WTC11 (cell line): ENCODE data around the gene FNIP2. TPM values are rescaled to one million over a fixed set of nuclear protein-coding genes. Genes with fewer than 3 reads are reported as not detected.

Source experiments
- ATAC-seq: fragments of 200-7000 bp; cut with Tn5 transposase; 2 replicates; pipeline ENCODE4 v1.10.0; 2021; ENCODE audit warnings: mild to moderate bottlenecking, moderate library complexity
- CTCF ChIA-PET: fragments of 300-600 bp; sonication (Branson Sonifier 250); formaldehyde crosslinking; loops from one replicate; lab custom pipeline; 2021; ENCODE audit warnings: antibody characterized with exemption; lab: Charles Lee
- POLR2A ChIA-PET: fragments of 350-600 bp; sonication (Branson Sonifier 250); formaldehyde crosslinking; loops from one replicate; lab custom pipeline; 2021; ENCODE audit warnings: antibody characterized with exemption; lab: Charles Lee
- DNase-seq: peaks from one replicate; pipeline ENCODE4 v3.0.0; 2021; ENCODE audit warnings: low spot score
- H3K27ac Mint-ChIP-seq: 2 replicates; pipeline ENCODE4 v1.8.0; 2021; ENCODE audit warnings: mixed read lengths
- H3K27me3 Mint-ChIP-seq: 2 replicates; pipeline ENCODE4 v1.8.0; 2021; ENCODE audit warnings: low read depth, mild to moderate bottlenecking, moderate library complexity, mixed read lengths
- H3K36me3 Mint-ChIP-seq: 2 replicates; pipeline ENCODE4 v1.8.0; 2021; ENCODE audit warnings: mixed read lengths
- H3K4me1 Mint-ChIP-seq: 2 replicates; pipeline ENCODE4 v1.8.0; 2022; ENCODE audit warnings: mixed read lengths
- H3K4me3 Mint-ChIP-seq: 2 replicates; pipeline ENCODE4 v1.8.0; 2021; ENCODE audit warnings: mild to moderate bottlenecking, moderate library complexity, mixed read lengths
- H3K9me3 Mint-ChIP-seq: 2 replicates; pipeline ENCODE4 v1.8.0; 2021; ENCODE audit warnings: mixed read lengths
- AFF4 ChIP-seq: sonication (generic); formaldehyde crosslinking; IDR thresholded peaks from 2 replicates; pipeline ENCODE4 v1.8.1; 2023; ENCODE audit warnings: mild to moderate bottlenecking, missing genetic modification reagents, borderline replicate concordance
- CBFB ChIP-seq: sonication (generic); formaldehyde crosslinking; IDR thresholded peaks from 2 replicates; pipeline ENCODE4 v1.8.1; 2022; ENCODE audit warnings: mild to moderate bottlenecking, low read depth, missing genetic modification reagents
- CREB1 ChIP-seq: sonication (generic); formaldehyde crosslinking; IDR thresholded peaks from 2 replicates; pipeline ENCODE4 v1.8.0; 2023; ENCODE audit warnings: mild to moderate bottlenecking, missing genetic modification reagents
- FOXP4 ChIP-seq: sonication (generic); formaldehyde crosslinking; IDR thresholded peaks from 2 replicates; pipeline ENCODE4 v1.8.0; 2022; ENCODE audit warnings: mild to moderate bottlenecking, missing genetic modification reagents
- GRHL2 ChIP-seq: fragments of 250-450 bp; sonication (Bioruptor Pico); IDR thresholded peaks from 2 replicates; pipeline ENCODE4 v1.8.0; 2022; ENCODE audit warnings: mild to moderate bottlenecking, moderate library complexity; ENCODE audit not compliant: insufficient replicate concordance, severe bottlenecking
- OVOL2 ChIP-seq: fragments of 250-450 bp; sonication (Bioruptor Pico); IDR thresholded peaks from 2 replicates; pipeline ENCODE4 v1.9.0; 2021; ENCODE audit warnings: mild to moderate bottlenecking, borderline replicate concordance
- PRDM15 ChIP-seq: sonication (generic); formaldehyde crosslinking; IDR thresholded peaks from 2 replicates; pipeline ENCODE4 v1.8.0; 2022; ENCODE audit warnings: missing genetic modification reagents
- RORB ChIP-seq: fragments of 250-450 bp; sonication (Bioruptor Pico); IDR thresholded peaks from 2 replicates; pipeline ENCODE4 v1.9.0; 2021; ENCODE audit warnings: mild to moderate bottlenecking
- SMAD4 ChIP-seq: sonication (generic); formaldehyde crosslinking; IDR thresholded peaks from 2 replicates; pipeline ENCODE4 v1.8.0; 2022; ENCODE audit warnings: mild to moderate bottlenecking, missing genetic modification reagents
- TEAD1 ChIP-seq: sonication (generic); formaldehyde crosslinking; IDR thresholded peaks from 2 replicates; pipeline ENCODE4 v1.8.0; 2022; ENCODE audit warnings: mild to moderate bottlenecking, missing genetic modification reagents
- TEAD4 ChIP-seq: sonication (generic); formaldehyde crosslinking; IDR thresholded peaks from 2 replicates; pipeline ENCODE4 v1.8.0; 2022; ENCODE audit warnings: mild to moderate bottlenecking, missing genetic modification reagents
- ZNF121 ChIP-seq: sonication (generic); formaldehyde crosslinking; IDR thresholded peaks from 2 replicates; pipeline ENCODE4 v1.8.0; 2023; ENCODE audit warnings: missing genetic modification reagents
- ZNF138 ChIP-seq: sonication (generic); formaldehyde crosslinking; conservative IDR thresholded peaks from 2 replicates; pipeline ENCODE4 v1.8.1; 2022; ENCODE audit warnings: mild to moderate bottlenecking, moderate library complexity, missing genetic modification reagents
- ZNF263 ChIP-seq: sonication (generic); formaldehyde crosslinking; IDR thresholded peaks from 2 replicates; pipeline ENCODE4 v1.8.1; 2022; ENCODE audit warnings: low read depth, mild to moderate bottlenecking, moderate library complexity, missing genetic modification reagents
- ZNF396 ChIP-seq: fragments of 250-450 bp; sonication (Bioruptor Pico); IDR thresholded peaks from 2 replicates; pipeline ENCODE4 v1.8.0; 2021; ENCODE audit warnings: mild to moderate bottlenecking, moderate library complexity, borderline replicate concordance
- ZNF532 ChIP-seq: fragments of 250-450 bp; sonication (Bioruptor Pico); IDR thresholded peaks from 2 replicates; pipeline ENCODE4 v1.9.0; 2021; ENCODE audit warnings: mild to moderate bottlenecking, borderline replicate concordance
- ZNF671 ChIP-seq: fragments of 250-450 bp; sonication (Bioruptor Pico); IDR thresholded peaks from 2 replicates; pipeline ENCODE4 v1.8.0; 2021; ENCODE audit warnings: mild to moderate bottlenecking
- total RNA-seq: library from RNA; stranded (reverse); gene quantifications from 3 replicates; pipeline ENCODE4 v1.2.3, GENCODE V29; 2021
- TF ChIP-seq, protein P1 (sequence below): fragments of 250-450 bp; sonication (Bioruptor Pico); IDR thresholded peaks from 2 replicates; pipeline ENCODE4 v2.1.2; 2022; ENCODE audit warnings: mild to moderate bottlenecking, moderate library complexity
- TF ChIP-seq, protein P2 (sequence below): sonication (generic); formaldehyde crosslinking; IDR thresholded peaks from 2 replicates; pipeline ENCODE4 v1.8.0; 2023; ENCODE audit warnings: missing genetic modification reagents

Gene FNIP2
- total RNA-seq, 1 experiment from 2014 or later: 8.6 TPM

DNA sequence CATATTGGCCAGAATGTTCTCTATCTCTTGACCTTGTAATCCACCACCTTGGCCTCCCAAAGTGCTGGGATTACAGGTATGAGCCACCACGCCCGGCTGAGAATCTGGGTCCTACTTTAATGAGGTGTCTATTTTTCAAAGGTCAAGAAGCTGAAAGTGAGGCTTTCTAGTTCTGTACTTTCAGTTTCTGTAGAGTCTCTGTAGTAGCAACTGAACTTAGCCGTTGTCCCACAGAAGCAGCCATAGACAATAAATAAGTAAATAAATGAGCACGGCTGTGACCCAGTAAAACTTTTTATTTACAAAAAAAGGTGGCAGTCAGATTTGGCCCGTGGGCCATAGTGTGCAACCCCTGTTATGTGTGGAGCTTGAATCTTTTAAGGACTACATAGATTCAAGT lies 92.0 kb downstream of the FNIP2 start:
- Mint-ChIP-seq H3K4me3 (no peak overlapping the region), H3K27ac (no peak overlapping the region), H3K27me3 (no peaks in the 10 kb centered on the region), H3K36me3 (no peaks in the 10 kb centered on the region; the same call in none of the 2 replicates), H3K9me3 (no peaks in the 10 kb centered on the region), H3K4me1 (no peaks in the 10 kb centered on the region)
- ChIA-PET POLR2A (no interaction called here), CTCF (interaction anchor here (1.1 to 1.6 kb wide), 2 partner anchors 9 to 162 kb away, joined by 3 to 5 read pairs; no protein-coding TSS in a partner anchor)
- DNase-seq: no peak
- ATAC-seq: no peak
- TF ChIP-seq, protein P1, sequence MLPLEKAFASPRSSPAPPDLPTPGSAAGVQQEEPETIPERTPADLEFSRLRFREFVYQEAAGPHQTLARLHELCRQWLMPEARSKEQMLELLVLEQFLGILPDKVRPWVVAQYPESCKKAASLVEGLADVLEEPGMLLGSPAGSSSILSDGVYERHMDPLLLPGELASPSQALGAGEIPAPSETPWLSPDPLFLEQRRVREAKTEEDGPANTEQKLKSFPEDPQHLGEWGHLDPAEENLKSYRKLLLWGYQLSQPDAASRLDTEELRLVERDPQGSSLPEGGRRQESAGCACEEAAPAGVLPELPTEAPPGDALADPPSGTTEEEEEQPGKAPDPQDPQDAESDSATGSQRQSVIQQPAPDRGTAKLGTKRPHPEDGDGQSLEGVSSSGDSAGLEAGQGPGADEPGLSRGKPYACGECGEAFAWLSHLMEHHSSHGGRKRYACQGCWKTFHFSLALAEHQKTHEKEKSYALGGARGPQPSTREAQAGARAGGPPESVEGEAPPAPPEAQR (CRISPR knock-in tag): no peak
- no peak for TF ChIP-seq ZNF121 (CRISPR knock-in tag)
- no peak for TF ChIP-seq TEAD4 (CRISPR knock-in tag)
- no peak for TF ChIP-seq ZNF532 (CRISPR knock-in tag)
- no peak for TF ChIP-seq RORB (CRISPR knock-in tag)
- no peak for TF ChIP-seq ZNF671 (CRISPR knock-in tag)
- TF ChIP-seq FOXP4: no peak
- TF ChIP-seq SMAD4 (CRISPR knock-in tag): no peak
- no peak for TF ChIP-seq ZNF263
- TF ChIP-seq CBFB: no peak
- TF ChIP-seq PRDM15 (CRISPR knock-in tag): no peak
- TF ChIP-seq CREB1 (CRISPR knock-in tag): no peak
- TF ChIP-seq ZNF396 (CRISPR knock-in tag): no peak
- TF ChIP-seq GRHL2 (CRISPR knock-in tag): no peak
- TF ChIP-seq TEAD1 (CRISPR knock-in tag): no peak
- no peak for TF ChIP-seq ZNF138 (CRISPR knock-in tag)
- TF ChIP-seq, protein P2, sequence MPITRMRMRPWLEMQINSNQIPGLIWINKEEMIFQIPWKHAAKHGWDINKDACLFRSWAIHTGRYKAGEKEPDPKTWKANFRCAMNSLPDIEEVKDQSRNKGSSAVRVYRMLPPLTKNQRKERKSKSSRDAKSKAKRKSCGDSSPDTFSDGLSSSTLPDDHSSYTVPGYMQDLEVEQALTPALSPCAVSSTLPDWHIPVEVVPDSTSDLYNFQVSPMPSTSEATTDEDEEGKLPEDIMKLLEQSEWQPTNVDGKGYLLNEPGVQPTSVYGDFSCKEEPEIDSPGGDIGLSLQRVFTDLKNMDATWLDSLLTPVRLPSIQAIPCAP: no peak
- no peak for TF ChIP-seq OVOL2 (CRISPR knock-in tag)
- TF ChIP-seq AFF4 (CRISPR knock-in tag): no peak
